ENCODE measurements around the gene GLI3. TPM values are rescaled to one million over a fixed set of nuclear protein-coding genes. Genes with fewer than 3 reads are reported as not detected.

The GLI3 gene
- total RNA-seq, 1 experiment from 2014 or later = 45.0 TPM

DNA sequence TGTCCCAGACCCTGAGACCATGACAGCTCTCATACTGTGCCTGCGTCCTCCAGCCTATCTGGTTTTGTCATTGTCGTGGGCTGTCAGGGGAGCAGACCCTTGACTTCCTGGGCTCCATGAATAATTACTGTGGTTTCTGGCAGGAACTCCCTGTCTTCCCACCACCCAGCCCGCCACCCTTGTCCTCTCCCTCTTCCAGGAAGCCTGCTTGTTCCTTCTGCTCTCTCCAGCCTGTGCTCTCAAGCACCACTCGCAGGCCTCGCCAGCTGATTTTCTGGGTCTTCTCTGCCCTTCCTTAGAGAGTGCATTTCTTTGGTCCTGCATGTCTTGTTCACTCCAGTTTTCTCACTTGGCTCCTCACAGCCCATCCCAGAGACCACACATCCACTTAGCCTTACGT is 309.6 kb downstream of the GLI3 start:
- Histone ChIP-seq H2BK20ac (ENCODE audit: low read depth, low read length, poor library complexity, severe bottlenecking) (no peak overlapping the region), H2AFZ (ENCODE audit: low read length) (no peak overlapping the region), H3K79me1 (ENCODE audit: insufficient read depth, low read depth, low read length, poor library complexity, severe bottlenecking) (no peaks in the 10 kb centered on the region), H3K4me1 (ENCODE audit: insufficient read depth, low read length) (no peaks in the 10 kb centered on the region), H3K18ac (ENCODE audit: insufficient read length, low read depth, low read length) (no peak overlapping the region), H3K9me3 (ENCODE audit: control insufficient read depth, low read depth, low read length) (no peaks in the 10 kb centered on the region), H4K5ac (ENCODE audit: insufficient read length, low read depth, low read length) (no peak overlapping the region), H4K8ac (replicated peaks; ENCODE audit: insufficient read length, low read depth, low read length) (no peak overlapping the region), H3K27ac (ENCODE audit: insufficient read length, low read depth, low read length) (no peak overlapping the region), H2BK15ac (ENCODE audit: low read depth, low read length) (no peak overlapping the region), H3K4me2 (ENCODE audit: insufficient read depth, insufficient read length, low read length) (no peak overlapping the region), H2BK120ac (ENCODE audit: low read depth, low read length, poor library complexity, severe bottlenecking) (no peak overlapping the region), H4K20me1 (ENCODE audit: control insufficient read depth, insufficient read depth, insufficient read length) (no peaks in the 10 kb centered on the region), H3T11ph (ENCODE audit: low read length) (no peak overlapping the region), H3K4ac (ENCODE audit: low read depth, low read length) (no peak overlapping the region), H2BK5ac (ENCODE audit: insufficient read length, low read length) (no peak overlapping the region), H3K14ac (ENCODE audit: insufficient read depth, low read length) (no peak overlapping the region; the same call in 1 of the 2 replicates), H3K9ac (ENCODE audit: extremely low read depth, insufficient read length, low read length) (no peak overlapping the region), H2AK5ac (ENCODE audit: insufficient read length, low read length) (no peak overlapping the region), H3K23me2 (ENCODE audit: insufficient read length, low read depth, low read length, poor library complexity, severe bottlenecking) (no peaks in the 10 kb centered on the region), H3K27me3 (ENCODE audit: insufficient read depth, low read length) (no peaks in the 10 kb centered on the region), H3K79me2 (ENCODE audit: insufficient read depth, low read length) (no peaks in the 10 kb centered on the region), H3K23ac (ENCODE audit: insufficient read length, low read depth, low read length) (no peak overlapping the region), H2BK12ac (ENCODE audit: insufficient read length, low read depth, low read length) (no peak overlapping the region), H4K91ac (ENCODE audit: insufficient read length, low read depth, low read length) (no peak overlapping the region), H3K56ac (ENCODE audit: insufficient read length, low read depth, low read length) (no peak overlapping the region)
- DNase-seq = no peak
- no peaks in the 10 kb centered on the region; a peak in 1 of 5 replicates for H3K9me3 Mint-ChIP-seq
- peak overlapping the region in 1 of 3 experiments; percentile 42; a peak in 1 of 7 replicates for H3K27ac Mint-ChIP-seq
- TF ChIP-seq, protein P1, sequence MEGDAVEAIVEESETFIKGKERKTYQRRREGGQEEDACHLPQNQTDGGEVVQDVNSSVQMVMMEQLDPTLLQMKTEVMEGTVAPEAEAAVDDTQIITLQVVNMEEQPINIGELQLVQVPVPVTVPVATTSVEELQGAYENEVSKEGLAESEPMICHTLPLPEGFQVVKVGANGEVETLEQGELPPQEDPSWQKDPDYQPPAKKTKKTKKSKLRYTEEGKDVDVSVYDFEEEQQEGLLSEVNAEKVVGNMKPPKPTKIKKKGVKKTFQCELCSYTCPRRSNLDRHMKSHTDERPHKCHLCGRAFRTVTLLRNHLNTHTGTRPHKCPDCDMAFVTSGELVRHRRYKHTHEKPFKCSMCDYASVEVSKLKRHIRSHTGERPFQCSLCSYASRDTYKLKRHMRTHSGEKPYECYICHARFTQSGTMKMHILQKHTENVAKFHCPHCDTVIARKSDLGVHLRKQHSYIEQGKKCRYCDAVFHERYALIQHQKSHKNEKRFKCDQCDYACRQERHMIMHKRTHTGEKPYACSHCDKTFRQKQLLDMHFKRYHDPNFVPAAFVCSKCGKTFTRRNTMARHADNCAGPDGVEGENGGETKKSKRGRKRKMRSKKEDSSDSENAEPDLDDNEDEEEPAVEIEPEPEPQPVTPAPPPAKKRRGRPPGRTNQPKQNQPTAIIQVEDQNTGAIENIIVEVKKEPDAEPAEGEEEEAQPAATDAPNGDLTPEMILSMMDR (conservative IDR thresholded peaks at IDR 0.05) = no peak
- H3K4me1 Mint-ChIP-seq = peaks cover 7 to 8% of the 10 kb centered on the region in 2 experiments
- no CpG with 5 or more reads among the region's 6 CpGs for WGBS (ENCODE audit: extremely low coverage, insufficient read length, low lambda C conversion rate)
- H3K27me3 Mint-ChIP-seq (ENCODE audit: low read depth) = no peaks in the 10 kb centered on the region
- H3K4me3 Mint-ChIP-seq = no peak overlapping the region
- peaks cover 0 to 4% (median 0%) of the 10 kb centered on the region in 3 experiments; a peak in 1 of 7 replicates for H3K36me3 Mint-ChIP-seq (ENCODE audit: insufficient read depth in 1 of 3, low read depth in 3 of 3)
